Lower leg skin (tissue), 3 donors: ENCODE data around the gene KLHL25.

Experiments used
- CTCF ChIP-seq, 3 donors: fragments of 450-650 bp; IDR thresholded peaks; one replicate each; pipeline ENCODE4 v1.5.1; 2016; ENCODE audit warnings: antibody characterized with exemption in 3 of 3, mild to moderate bottlenecking in 3 of 3, moderate library complexity in 2 of 3
- POLR2A ChIP-seq, 2 donors: fragments of 450-650 bp; IDR thresholded peaks; one replicate each; pipeline ENCODE4 v1.6.1; 2016 to 2017; ENCODE audit warnings: antibody characterized with exemption in 2 of 2, mild to moderate bottlenecking in 1 of 2, moderate library complexity in 1 of 2

- no peak for TF ChIP-seq CTCF (IDR thresholded peaks at IDR 0.05)
- no peak for TF ChIP-seq POLR2A (IDR thresholded peaks at IDR 0.05)
Measured at GRCh38 chr15:85762039-85762755, 32.5 kb downstream of the KLHL25 start.
